Neural cell (in vitro differentiated cells): ENCODE data around the gene CLTC. TPM values are rescaled to one million over a fixed set of nuclear protein-coding genes. Genes with fewer than 3 reads are reported as not detected.

Experiments
- H2AFZ ChIP-seq: fragments of 200-600, 300-800 bp; sonication (generic), shearing (Covaris generic); 2 replicates; pipeline ENCODE4 v1.6.0; 2014; ENCODE audit warnings: low read depth, mild to moderate bottlenecking, antibody characterized with exemption, low read length, moderate library complexity
- H3F3A ChIP-seq: fragments of 200-600 bp; shearing (Covaris generic); 2 replicates; pipeline ENCODE4 v1.6.1; 2016; ENCODE audit warnings: mild to moderate bottlenecking, moderate library complexity, mixed read lengths, antibody characterized with exemption, low read length; ENCODE audit not compliant: insufficient read depth, poor library complexity, severe bottlenecking
- H3K27ac ChIP-seq: fragments of 200-600, 300-800 bp; sonication (generic), shearing (Covaris generic); 2 replicates; pipeline ENCODE4 v1.5.1; 2014; ENCODE audit warnings: mild to moderate bottlenecking, low read length, moderate library complexity
- H3K27me3 ChIP-seq: fragments of 300-800, 200-600 bp; sonication (generic), shearing (Covaris generic); 2 replicates; pipeline ENCODE4 v1.6.0; 2014; ENCODE audit warnings: mild to moderate bottlenecking, low read depth, low read length, moderate library complexity; ENCODE audit not compliant: insufficient read depth
- H3K36me3 ChIP-seq: fragments of 300-800, 200-600 bp; sonication (generic), shearing (Covaris generic); 2 replicates; pipeline ENCODE4 v1.5.1; 2014; ENCODE audit warnings: mild to moderate bottlenecking, antibody characterized with exemption, low read length, moderate library complexity; ENCODE audit not compliant: insufficient read depth
- H3K4me2 ChIP-seq: fragments of 300-800, 200-600 bp; sonication (generic), shearing (Covaris generic); 2 replicates; pipeline ENCODE4 v1.6.0; 2014; ENCODE audit warnings: mild to moderate bottlenecking, low read length
- H3K4me3 ChIP-seq: fragments of 300-800, 200-600 bp; sonication (generic), shearing (Covaris generic); 2 replicates; pipeline ENCODE4 v1.5.1; 2014; ENCODE audit warnings: mild to moderate bottlenecking, low read length, moderate library complexity
- H3K79me2 ChIP-seq: fragments of 200-600 bp; shearing (Covaris generic); replicated peaks from 2 replicates; pipeline ENCODE4 v1.6.0; 2014; ENCODE audit warnings: mild to moderate bottlenecking, low read length, moderate library complexity; ENCODE audit not compliant: insufficient read depth
- H3K9ac ChIP-seq: fragments of 300-800, 200-600 bp; sonication (generic), shearing (Covaris generic); 2 replicates; pipeline ENCODE4 v1.6.1; 2016; ENCODE audit warnings: mild to moderate bottlenecking, low read length, mixed read lengths
- H3K9me2 ChIP-seq: fragments of 200-600 bp; shearing (Covaris generic); 2 replicates; pipeline ENCODE4 v1.6.1; 2016; ENCODE audit warnings: mild to moderate bottlenecking, low read length, mixed read lengths; ENCODE audit not compliant: insufficient read depth
- H3K9me3 ChIP-seq: fragments of 200-600, 300-800 bp; sonication (generic), shearing (Covaris generic); 2 replicates; pipeline ENCODE4 v1.6.1; 2016; ENCODE audit warnings: mild to moderate bottlenecking, mixed run types, low read length, moderate library complexity, mixed read lengths
- H4K20me1 ChIP-seq: fragments of 200-600 bp; shearing (Covaris generic); 2 replicates; pipeline ENCODE4 v1.6.1; 2016; ENCODE audit warnings: mild to moderate bottlenecking, mixed run types; ENCODE audit not compliant: insufficient read depth
- EP300 ChIP-seq: fragments of 450-650 bp; conservative IDR thresholded peaks from 2 replicates; pipeline ENCODE4 v1.6.1; 2014; ENCODE audit warnings: antibody characterized with exemption, mild to moderate bottlenecking, moderate library complexity; ENCODE audit not compliant: poor library complexity, severe bottlenecking
- EZH2 ChIP-seq: fragments of 200-600, 300-800 bp; shearing (Covaris generic), sonication (generic); IDR thresholded peaks from 2 replicates; pipeline ENCODE4 v1.6.1; 2014; ENCODE audit warnings: antibody characterized with exemption, low read length, borderline replicate concordance, mild to moderate bottlenecking; ENCODE audit not compliant: insufficient read depth, poor library complexity, severe bottlenecking
- MXI1 ChIP-seq: fragments of 450-650 bp; conservative IDR thresholded peaks from 2 replicates; pipeline ENCODE4 v1.6.1; 2014; ENCODE audit warnings: antibody characterized with exemption, mild to moderate bottlenecking; ENCODE audit not compliant: poor library complexity, severe bottlenecking
- POLR2AphosphoS5 ChIP-seq: IDR thresholded peaks from 2 replicates; pipeline ENCODE4 v1.6.1; 2012
- RAD21 ChIP-seq: fragments of 450-650 bp; conservative IDR thresholded peaks from 2 replicates; pipeline ENCODE4 v1.6.1; 2014; ENCODE audit warnings: antibody characterized with exemption, mild to moderate bottlenecking, moderate library complexity
- SMC3 ChIP-seq: fragments of 450-650 bp; conservative IDR thresholded peaks from 2 replicates; pipeline ENCODE4 v1.6.1; 2014; ENCODE audit warnings: antibody characterized with exemption, mild to moderate bottlenecking, moderate library complexity; ENCODE audit not compliant: poor library complexity
- TAF1 ChIP-seq: IDR thresholded peaks from 2 replicates; pipeline ENCODE4 v1.6.1; 2012; ENCODE audit warnings: low read depth
- polyA plus RNA-seq: library from polyadenylated mRNA; depleted of rRNA; stranded (reverse); fragments of >200 nt; gene quantifications from 2 replicates; pipeline ENCODE4 v1.2.3, GENCODE V29; 2014
- TF ChIP-seq, protein P1 (sequence below): fragments of 450-650 bp; IDR thresholded peaks from 2 replicates; pipeline ENCODE4 v1.5.1; 2014; ENCODE audit warnings: antibody characterized with exemption, mild to moderate bottlenecking, moderate library complexity; ENCODE audit not compliant: poor library complexity, severe bottlenecking
- TF ChIP-seq, protein P2 (sequence below): IDR thresholded peaks from 2 replicates; pipeline ENCODE4 v1.6.1; 2012; ENCODE audit warnings: borderline replicate concordance

CLTC gene
- polyA plus RNA-seq, 1 donor from 2014 or later = 218 TPM

DNA sequence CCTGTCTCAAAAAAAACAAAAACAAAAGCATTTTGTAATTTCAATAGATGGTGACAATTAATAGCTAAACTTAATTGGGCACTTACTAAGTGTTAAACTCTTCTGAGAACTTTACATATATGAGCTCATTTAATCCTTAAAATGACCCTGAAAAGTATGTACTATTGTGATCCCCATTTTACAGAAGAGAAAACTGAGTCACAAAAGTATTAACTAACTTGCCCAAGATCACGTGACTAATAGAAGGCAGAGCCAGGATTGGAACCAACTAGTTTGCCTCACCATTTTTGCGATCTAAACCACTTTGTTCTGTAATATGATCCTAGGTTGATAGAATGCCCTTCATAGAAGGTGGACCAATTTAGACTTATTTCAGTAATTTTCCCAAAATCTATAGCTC, 114.0 kb downstream of the CLTC start:
- H3K27me3 ChIP-seq = no peaks in the 10 kb centered on the region
- H2AFZ ChIP-seq = no peak overlapping the region
- H3F3A ChIP-seq = no peaks in the 10 kb centered on the region

DNA sequence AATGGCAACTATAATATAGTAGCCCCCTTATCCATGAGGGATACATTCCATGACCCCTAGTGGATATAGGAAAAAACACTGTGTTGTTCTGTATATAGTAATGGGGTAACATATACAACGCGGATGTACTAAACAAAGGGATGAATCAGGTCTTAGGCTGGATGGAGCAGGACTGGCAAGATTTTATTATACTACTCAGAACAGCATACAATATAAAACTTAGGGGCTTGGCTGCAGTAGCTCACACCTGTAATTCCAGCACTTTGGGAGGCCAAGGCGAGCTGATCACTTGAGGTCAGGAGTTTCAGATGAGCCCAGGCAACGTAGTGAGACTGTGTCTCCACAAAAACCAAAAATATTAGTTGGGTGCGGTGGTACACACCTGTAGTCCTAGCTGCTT, 114.5 kb downstream of the CLTC start:
- Histone ChIP-seq H3K27ac (no peak overlapping the region), H3K9ac (no peak overlapping the region), H3K9me3 (no peaks in the 10 kb centered on the region), H3F3A (no peaks in the 10 kb centered on the region), H3K27me3 (no peaks in the 10 kb centered on the region), H4K20me1 (no peaks in the 10 kb centered on the region), H3K36me3 (no peaks in the 10 kb centered on the region), H3K9me2 (no peaks in the 10 kb centered on the region), H3K79me2 (no peaks in the 10 kb centered on the region), H3K4me2 (no peak overlapping the region), H3K4me3 (no peak overlapping the region), H2AFZ (no peak overlapping the region)
- TF ChIP-seq POLR2AphosphoS5 (no peak), EP300 (no peak), RAD21 (no peak), TAF1 (no peak), SMC3 (no peak), MXI1 (no peak), EZH2 (no peak)
- TF ChIP-seq, protein P1, sequence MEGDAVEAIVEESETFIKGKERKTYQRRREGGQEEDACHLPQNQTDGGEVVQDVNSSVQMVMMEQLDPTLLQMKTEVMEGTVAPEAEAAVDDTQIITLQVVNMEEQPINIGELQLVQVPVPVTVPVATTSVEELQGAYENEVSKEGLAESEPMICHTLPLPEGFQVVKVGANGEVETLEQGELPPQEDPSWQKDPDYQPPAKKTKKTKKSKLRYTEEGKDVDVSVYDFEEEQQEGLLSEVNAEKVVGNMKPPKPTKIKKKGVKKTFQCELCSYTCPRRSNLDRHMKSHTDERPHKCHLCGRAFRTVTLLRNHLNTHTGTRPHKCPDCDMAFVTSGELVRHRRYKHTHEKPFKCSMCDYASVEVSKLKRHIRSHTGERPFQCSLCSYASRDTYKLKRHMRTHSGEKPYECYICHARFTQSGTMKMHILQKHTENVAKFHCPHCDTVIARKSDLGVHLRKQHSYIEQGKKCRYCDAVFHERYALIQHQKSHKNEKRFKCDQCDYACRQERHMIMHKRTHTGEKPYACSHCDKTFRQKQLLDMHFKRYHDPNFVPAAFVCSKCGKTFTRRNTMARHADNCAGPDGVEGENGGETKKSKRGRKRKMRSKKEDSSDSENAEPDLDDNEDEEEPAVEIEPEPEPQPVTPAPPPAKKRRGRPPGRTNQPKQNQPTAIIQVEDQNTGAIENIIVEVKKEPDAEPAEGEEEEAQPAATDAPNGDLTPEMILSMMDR = no peak
- TF ChIP-seq, protein P2, sequence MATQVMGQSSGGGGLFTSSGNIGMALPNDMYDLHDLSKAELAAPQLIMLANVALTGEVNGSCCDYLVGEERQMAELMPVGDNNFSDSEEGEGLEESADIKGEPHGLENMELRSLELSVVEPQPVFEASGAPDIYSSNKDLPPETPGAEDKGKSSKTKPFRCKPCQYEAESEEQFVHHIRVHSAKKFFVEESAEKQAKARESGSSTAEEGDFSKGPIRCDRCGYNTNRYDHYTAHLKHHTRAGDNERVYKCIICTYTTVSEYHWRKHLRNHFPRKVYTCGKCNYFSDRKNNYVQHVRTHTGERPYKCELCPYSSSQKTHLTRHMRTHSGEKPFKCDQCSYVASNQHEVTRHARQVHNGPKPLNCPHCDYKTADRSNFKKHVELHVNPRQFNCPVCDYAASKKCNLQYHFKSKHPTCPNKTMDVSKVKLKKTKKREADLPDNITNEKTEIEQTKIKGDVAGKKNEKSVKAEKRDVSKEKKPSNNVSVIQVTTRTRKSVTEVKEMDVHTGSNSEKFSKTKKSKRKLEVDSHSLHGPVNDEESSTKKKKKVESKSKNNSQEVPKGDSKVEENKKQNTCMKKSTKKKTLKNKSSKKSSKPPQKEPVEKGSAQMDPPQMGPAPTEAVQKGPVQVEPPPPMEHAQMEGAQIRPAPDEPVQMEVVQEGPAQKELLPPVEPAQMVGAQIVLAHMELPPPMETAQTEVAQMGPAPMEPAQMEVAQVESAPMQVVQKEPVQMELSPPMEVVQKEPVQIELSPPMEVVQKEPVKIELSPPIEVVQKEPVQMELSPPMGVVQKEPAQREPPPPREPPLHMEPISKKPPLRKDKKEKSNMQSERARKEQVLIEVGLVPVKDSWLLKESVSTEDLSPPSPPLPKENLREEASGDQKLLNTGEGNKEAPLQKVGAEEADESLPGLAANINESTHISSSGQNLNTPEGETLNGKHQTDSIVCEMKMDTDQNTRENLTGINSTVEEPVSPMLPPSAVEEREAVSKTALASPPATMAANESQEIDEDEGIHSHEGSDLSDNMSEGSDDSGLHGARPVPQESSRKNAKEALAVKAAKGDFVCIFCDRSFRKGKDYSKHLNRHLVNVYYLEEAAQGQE = no peak

More for the DNA sequence above, 114.0 kb downstream of the CLTC start:
- no peaks in the 10 kb centered on the region for H3K9me3 ChIP-seq
- H3K4me3 ChIP-seq = no peak overlapping the region
- TF ChIP-seq, protein P1 = no peak
- TF ChIP-seq, protein P2 = no peak
- TF ChIP-seq MXI1 (no peak), TAF1 (no peak), RAD21 (no peak), EZH2 (no peak), EP300 (no peak), POLR2AphosphoS5 (no peak), SMC3 (no peak)
- H3K79me2 ChIP-seq = no peaks in the 10 kb centered on the region
- no peak overlapping the region for H3K27ac ChIP-seq
- no peaks in the 10 kb centered on the region for H3K36me3 ChIP-seq
- H3K9me2 ChIP-seq = no peaks in the 10 kb centered on the region
- H3K9ac ChIP-seq = no peak overlapping the region
- no peak overlapping the region for H3K4me2 ChIP-seq
- no peaks in the 10 kb centered on the region for H4K20me1 ChIP-seq
